NCI-H2029 treated with DMSO at 0.1 percent for 48 hours (cell line): ENCODE results near the gene HMGCR.

Experiments used
- DNase-seq: peaks from one replicate; lab custom pipeline; 2025; lab: John Stamatoyannopoulos, UW

HMGCR gene

DNA sequence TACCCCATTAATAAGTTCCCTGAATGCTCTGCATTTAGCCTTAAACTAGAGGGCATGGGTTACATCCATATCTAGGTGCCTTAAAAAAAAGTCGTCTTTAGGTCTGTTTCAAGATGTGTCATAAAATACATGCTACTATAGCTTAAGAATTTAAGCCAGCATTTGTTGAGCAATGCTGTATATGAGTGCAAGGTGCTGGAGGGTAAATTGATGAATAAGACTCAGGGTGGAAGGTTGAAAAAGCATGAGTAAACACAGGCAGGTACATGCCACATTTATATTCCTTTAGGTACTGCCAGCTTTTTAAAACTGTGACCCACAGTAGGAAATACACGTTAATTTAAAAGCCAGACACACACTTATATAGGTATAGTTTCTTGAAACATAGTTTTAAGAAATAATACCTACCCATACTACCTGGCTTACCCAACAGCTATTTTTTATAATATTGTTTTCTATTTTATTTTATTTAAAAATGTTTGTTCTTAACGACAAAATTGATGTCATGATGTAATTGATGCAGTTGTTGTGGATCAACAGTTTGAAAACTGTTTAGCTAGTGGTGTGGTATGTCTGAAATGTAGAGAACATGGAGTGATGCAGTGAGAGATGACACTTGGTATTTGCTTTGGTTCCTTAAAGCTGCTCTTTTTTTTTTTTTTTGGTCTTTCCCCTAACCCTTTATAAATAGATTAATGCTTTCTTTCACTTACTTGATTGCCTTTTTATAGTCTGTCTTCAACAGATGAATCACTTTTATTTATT is 3.9 kb downstream of the HMGCR start:
- DNase-seq = no peak

DNA sequence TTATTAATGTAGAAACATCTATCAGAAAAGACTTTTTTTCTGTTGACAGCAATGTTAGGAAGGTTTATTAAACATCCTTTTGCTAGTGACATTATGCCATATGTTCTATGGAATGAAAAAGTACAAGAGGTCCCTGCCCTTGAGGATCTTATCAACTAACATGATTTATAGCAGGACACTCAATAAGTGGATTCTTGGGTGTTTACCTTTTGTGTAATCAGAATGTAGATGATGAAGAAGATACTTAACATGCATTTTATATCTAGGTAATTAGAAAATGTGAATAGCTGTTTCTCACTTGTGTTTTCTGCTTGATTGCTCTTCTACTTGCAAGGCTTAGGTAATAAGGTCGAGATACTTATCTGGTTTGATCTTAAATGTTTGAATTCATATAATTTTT is 4.9 kb downstream of the HMGCR start:
- no peak for DNase-seq

GRCh38 chr5:75342836-75343235 is 5.8 kb downstream of the HMGCR start:
- no peak for DNase-seq

DNA sequence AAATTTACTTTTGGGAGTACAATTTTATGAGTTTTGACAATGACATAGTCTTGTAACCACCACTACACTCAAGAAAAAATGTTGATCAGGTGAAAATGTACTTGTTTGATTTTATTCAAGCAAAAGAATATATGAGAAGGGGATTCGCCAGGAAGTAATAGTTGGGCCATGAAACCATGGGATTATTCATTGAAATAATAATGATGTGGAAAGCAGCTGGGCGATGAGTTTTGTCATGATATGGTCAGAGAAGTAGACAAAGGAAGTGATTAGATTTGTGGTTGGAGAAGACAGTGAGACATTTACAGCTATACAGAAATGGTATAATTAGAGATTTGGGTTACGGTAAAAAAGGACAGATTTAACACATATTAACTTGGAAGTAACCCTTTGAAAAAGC is 11.2 kb downstream of the HMGCR start:
- DNase-seq = no peak

DNA sequence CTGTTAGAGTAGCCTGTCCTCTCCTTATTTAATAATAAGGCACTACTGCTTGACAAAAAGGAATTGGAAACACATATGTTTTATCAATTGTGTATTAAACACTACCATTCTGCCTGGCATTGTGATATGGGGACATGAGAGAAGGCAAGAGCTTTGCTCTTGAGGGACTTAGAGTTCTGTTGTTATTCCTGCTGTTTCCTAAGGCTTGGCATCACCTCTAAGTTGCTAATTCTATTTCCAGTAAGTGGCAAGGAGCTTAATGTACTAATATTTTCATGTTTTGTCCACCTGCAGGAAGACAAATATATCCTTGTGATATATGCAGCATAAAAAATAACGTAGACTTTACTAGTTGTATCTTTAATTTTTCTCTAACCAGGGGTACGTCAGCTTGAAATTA is 12.6 kb downstream of the HMGCR start:
- DNase-seq = no peak

GRCh38 chr5:75351139-75351926 is 14.3 kb downstream of the HMGCR start:
- no peak for DNase-seq

- DNase-seq = no peak
These were observed 18.2 kb downstream of the HMGCR start for GRCh38 chr5:75355236-75355635.

- no peak for DNase-seq
These were observed 19.7 kb downstream of the HMGCR start for GRCh38 chr5:75356719-75357118.

GRCh38 chr5:75358117-75358516 is 21.1 kb downstream of the HMGCR start:
- no peak for DNase-seq

DNA sequence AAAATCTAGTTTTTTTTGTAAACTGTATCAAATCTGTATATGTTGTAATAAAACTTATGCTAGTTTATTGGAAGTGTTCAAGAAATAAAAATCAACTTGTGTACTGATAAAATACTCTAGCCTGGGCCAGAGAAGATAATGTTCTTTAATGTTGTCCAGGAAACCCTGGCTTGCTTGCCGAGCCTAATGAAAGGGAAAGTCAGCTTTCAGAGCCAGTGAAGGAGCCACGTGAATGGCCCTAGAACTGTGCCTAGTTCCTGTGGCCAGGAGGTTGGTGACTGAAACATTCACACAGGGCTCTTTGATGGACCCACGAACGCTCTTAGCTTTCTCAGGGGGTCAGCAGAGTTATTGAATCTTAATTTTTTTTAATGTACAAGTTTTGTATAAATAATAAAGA is 24.3 kb downstream of the HMGCR start:
- DNase-seq = no peak

- no peak for DNase-seq
These were observed 25.5 kb downstream of the HMGCR start for GRCh38 chr5:75362474-75362975.

DNA sequence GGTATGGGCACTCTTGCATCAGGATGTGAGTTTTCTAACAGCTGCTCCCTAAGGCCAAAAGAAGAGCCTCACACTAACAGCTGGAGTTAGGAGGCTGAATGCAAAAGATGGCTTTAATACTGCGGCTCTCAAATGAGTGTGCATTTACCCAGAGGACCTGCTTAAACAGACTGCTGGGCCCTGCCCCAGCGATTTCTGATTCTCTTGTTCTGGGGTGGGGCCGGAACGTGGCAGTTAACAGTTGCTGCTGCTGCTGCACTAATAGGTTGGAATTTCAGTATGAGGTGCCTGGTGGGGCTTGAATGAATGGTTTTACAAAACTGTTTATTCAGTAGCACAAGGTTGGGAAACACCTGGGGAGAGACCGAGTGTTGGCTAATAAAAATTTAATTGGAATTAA is 26.1 kb downstream of the HMGCR start:
- no peak for DNase-seq

GRCh38 chr5:75363726-75364495 is 26.9 kb downstream of the HMGCR start:
- peak; percentile 85 for DNase-seq

- DNase-seq = no peak
These were observed 27.7 kb downstream of the HMGCR start for GRCh38 chr5:75364571-75365280.

GRCh38 chr5:75365740-75366139 is 28.7 kb downstream of the HMGCR start:
- no peak for DNase-seq

GRCh38 chr5:75366787-75367186 is 29.8 kb downstream of the HMGCR start:
- DNase-seq = no peak

DNA sequence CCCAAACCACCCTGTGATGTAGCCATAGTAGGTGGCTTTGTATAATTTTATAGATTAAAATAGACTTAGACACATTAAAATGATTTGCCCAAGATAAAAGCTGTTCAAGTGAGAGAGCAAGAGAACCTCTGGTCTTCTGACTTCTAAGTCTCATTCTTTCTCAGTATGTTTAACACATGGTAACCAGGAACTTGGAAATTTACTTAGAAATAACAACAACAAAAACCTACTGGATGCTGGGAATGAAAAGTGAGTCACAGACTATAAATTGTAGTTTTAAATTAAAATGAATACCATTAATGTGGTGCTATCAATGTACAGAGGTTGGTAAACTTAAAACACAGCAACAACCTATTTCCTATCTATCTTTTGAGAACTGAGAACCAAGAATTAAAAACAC is 30.4 kb downstream of the HMGCR start:
- DNase-seq = no peak

DNA sequence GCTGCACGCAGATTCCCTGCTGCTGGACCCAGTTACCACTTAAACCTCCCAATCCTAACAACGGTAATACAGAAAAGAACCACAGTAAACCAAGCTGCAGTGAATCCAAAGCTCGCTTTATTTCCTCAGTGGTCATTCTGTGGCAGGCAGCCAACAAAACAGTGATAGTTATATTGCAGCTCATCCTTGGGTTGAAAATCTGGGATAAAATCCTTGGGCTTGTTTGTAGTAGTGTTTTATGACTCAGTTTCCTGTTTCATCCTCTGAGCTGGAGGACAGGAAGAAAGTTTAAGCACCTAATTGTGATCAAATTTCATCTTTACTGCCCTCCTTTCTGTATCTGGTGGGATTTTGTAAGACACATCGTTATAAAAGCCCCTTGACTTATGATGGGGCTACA is 31.4 kb downstream of the HMGCR start:
- DNase-seq = no peak

- no peak for DNase-seq
These were observed 36.8 kb downstream of the HMGCR start for GRCh38 chr5:75373862-75374261.

DNA sequence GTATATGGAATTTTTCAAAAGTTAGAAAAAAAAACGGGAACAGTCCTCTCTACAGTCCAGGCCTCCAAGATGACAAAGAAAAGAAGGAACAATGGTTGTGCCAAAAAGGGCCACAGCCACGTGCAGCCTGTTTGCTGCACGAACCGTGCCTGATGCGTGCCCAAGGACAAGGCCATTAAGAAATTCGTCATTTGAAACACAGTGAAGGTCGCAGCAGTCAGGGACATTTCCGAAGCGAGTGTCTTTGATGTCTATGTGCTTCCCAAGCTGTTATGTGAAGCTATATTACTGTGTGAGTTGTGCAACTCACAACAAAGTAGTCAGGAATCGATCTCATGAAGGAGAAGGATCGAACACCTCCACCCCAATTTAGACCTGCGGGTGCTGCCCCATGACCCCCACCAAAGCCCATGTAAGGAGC is 37.4 kb downstream of the HMGCR start:
- DNase-seq = no peak

DNA sequence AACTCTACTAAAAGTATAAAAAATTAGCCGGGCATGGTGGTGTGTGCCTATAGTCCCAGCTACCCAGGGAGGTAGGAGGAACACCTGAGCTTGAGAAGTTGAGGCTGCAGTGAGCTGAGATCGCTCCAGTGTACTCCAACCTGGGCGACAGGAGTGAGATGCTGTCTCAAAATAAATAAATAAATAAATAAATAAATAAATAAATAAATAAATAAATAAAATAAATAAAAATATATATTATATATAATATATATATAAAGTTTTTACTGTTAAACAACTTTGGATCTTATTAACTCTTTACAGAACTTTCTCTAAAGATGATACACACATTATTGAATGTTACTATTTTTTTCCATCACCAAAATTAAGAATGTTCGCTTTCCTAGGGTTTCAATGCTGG is 38.4 kb downstream of the HMGCR start:
- no peak for DNase-seq

DNA sequence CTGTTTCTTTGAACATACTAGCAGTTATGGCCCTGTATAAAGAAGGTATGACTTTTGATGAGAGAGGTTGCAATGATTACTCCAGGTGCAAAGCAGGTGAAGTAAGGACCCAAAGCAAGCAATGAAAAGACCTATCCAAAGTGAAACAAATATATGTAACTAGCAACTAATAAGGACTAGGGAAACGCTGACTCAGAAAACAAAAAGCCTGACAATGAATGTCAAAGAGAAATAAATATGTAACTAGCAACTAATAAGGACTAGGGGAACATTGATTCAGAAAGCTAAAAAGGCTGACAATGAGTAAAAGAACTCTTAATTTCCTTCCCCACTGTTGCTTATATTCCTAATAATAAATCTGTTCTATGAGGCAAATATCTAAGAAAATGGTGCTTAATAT is 43.1 kb downstream of the HMGCR start:
- DNase-seq = no peak
